RKO (cell line): ENCODE data around the gene SLC39A13.

Experiments
- DNase-seq: peaks from one replicate; pipeline ENCODE4 v3.0.0-alpha.2; 2016; ENCODE audit warnings: low spot score

Gene SLC39A13

GRCh38 chr11:47384498-47384897, 23.9 kb upstream of the SLC39A13 start:
- DNase-seq, result no peak

- DNase-seq, result no peak
These were observed 20.3 kb upstream of the SLC39A13 start for GRCh38 chr11:47387944-47388696.

GRCh38 chr11:47388697-47389576, 19.5 kb upstream of the SLC39A13 start:
- no peak for DNase-seq

- DNase-seq, result no peak
These were observed 18.6 kb upstream of the SLC39A13 start for GRCh38 chr11:47389577-47390421.

- no peak for DNase-seq
These were observed 18.0 kb upstream of the SLC39A13 start for GRCh38 chr11:47390422-47390760.

- DNase-seq, result no peak
These were observed 17.3 kb upstream of the SLC39A13 start for GRCh38 chr11:47391077-47391583.

- DNase-seq, result no peak
These were observed 16.5 kb upstream of the SLC39A13 start for GRCh38 chr11:47391711-47392432.

GRCh38 chr11:47392546-47393162, 15.7 kb upstream of the SLC39A13 start:
- no peak for DNase-seq

- no peak for DNase-seq
These were observed 15.0 kb upstream of the SLC39A13 start for GRCh38 chr11:47393163-47394049.

- no peak for DNase-seq
These were observed 14.4 kb upstream of the SLC39A13 start for GRCh38 chr11:47394050-47394321.

GRCh38 chr11:47394322-47395222, 13.8 kb upstream of the SLC39A13 start:
- DNase-seq, result no peak

- no peak for DNase-seq
These were observed 13.0 kb upstream of the SLC39A13 start for GRCh38 chr11:47395223-47396048.

- DNase-seq, result no peak
These were observed 12.4 kb upstream of the SLC39A13 start for GRCh38 chr11:47396049-47396320.

- no peak for DNase-seq
These were observed 10.4 kb upstream of the SLC39A13 start for GRCh38 chr11:47398011-47398410.

GRCh38 chr11:47398551-47398950, 9.8 kb upstream of the SLC39A13 start:
- DNase-seq, result no peak

- DNase-seq, result no peak
These were observed 8.3 kb upstream of the SLC39A13 start for GRCh38 chr11:47399860-47400767.

- DNase-seq, result no peak
These were observed 7.6 kb upstream of the SLC39A13 start for GRCh38 chr11:47400768-47401279.
